ENCODE data around the gene RFX8.
"Not testable (repeated sequence)": the region's sequence is repeated elsewhere in the genome, so short reads cannot be mapped to it uniquely, and the experiment has no call there.

Gene RFX8

DNA sequence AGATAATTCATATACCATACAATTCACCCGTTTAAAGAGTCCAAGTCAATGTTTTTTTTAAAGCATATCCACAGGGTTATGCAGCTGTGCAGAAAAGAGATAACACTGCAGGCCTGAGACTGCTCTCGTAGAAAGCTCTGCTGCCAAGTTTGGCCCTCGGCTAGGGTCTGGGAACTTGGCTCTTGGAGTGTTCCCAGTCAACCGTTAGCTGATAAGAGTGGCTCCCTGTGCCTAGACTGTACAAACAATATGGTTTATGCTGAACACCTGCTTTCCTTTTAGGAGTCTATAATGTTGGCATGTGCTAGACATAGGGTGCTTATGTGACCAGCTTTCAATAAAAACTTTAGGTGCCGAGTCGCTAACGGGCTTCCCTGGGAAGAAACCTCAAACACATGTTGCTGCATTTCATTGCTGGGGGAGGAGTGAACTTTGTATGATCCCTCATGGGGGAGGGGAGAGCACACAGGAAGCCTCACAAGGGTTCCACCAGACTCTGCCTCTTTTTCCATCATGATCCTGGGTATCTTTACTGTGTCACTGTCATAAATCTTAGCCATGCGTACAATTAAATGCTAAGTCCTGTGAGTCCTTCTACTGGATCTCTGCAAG lies 34.7 kb downstream of the RFX8 start:
- no peak for DNase-seq (ENCODE audit: low spot score)

DNA sequence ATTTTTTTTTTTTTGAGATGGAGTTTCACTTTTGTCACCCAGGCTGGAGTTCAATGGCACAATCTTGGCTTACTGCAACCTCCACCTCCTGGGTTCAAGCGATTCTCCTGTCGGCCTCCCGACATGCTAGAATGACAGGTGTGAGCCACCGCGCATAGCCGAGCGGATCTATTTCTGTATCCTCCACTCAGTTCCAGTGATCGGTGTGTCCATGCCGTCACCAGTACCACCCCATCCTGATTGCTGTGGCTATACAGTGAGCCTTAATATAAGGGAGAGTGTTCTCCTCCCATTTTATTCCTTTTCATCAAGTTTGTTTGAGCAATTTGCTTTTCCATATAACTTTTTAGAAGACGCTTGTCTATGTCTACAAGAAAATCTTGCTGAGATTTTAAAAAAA lies 35.2 kb downstream of the RFX8 start:
- DNase-seq (ENCODE audit: low spot score), result no peak

DNA sequence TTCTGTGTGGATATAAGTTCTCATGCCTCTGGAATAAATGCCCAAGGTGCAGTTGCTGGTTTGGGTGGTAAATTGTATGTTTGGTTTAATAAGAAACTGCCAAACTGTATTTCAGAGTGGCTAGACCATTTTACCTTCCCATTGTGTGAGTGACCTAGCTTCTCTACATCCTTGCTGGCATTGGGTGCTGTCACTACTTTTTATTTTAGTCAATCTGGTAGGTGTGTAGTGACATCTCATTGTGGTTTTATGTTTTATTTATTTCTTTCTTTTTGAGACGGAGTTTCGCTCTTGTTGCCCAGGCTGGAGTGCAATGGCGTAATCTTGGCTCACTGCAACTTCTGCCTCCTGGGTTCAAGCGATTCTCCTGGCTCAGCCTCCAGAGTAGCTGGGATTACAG lies 36.4 kb downstream of the RFX8 start:
- DNase-seq (ENCODE audit: low spot score), result not testable (repeated sequence)

DNA sequence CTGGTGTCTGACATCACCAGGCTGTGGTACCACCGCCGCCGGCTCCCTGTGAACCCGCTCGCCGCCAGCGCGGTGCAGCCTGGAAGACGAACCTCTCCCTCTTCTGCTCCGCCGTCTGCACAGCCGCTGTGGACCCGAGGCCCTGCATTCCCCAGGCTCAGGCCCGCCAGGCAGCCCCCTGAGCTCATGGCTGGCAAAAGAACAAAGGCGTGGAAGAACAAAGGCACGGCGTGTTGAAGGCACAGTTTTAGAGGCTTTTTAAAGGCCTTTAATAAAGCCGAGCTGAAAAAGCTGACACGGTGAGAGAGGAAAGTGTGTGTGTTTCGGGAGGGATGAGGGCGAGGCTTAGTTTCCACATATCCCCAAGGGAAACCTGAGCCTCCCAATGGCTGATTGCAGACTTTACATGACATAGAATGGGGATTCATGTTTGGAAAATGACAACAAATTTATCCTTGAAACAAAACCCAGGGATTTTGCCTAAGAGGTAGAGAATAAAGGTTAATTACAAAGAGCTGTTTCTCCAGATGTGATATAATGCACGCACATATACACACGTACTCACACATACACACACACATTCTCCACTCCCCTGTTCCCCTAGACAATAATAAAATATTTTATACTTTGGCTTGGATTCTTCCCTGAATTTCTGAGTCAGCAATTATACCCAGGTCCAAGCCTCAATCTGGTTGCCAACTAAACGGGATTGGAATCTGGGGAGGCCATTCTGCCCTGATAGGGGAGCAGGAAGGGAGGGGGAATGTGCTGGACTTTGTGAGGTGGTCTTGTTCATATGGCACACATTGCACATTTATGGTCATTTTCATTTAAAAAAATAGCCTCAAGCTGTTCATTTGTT lies 39.7 kb downstream of the RFX8 start:
- no peak for DNase-seq (ENCODE audit: low spot score)

DNA sequence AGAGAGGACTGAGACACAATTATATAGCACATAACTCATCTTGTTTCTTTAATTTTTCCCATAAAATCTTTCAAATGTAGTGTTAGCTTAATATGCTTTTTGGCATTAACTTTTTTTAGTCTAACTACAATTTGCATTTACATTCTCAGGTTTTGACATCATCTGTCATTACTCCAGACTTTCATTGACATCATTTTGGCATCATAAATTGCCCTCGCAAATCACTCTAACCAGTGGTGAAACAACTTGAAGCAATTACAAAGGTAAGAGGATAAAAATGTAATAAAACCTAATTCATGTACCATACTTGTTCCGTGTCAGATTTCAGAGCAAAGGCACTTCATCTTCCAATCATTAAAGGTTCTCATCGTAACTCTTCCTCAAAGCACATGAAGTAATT lies 41.4 kb downstream of the RFX8 start:
- no peak for DNase-seq (ENCODE audit: low spot score)

DNA sequence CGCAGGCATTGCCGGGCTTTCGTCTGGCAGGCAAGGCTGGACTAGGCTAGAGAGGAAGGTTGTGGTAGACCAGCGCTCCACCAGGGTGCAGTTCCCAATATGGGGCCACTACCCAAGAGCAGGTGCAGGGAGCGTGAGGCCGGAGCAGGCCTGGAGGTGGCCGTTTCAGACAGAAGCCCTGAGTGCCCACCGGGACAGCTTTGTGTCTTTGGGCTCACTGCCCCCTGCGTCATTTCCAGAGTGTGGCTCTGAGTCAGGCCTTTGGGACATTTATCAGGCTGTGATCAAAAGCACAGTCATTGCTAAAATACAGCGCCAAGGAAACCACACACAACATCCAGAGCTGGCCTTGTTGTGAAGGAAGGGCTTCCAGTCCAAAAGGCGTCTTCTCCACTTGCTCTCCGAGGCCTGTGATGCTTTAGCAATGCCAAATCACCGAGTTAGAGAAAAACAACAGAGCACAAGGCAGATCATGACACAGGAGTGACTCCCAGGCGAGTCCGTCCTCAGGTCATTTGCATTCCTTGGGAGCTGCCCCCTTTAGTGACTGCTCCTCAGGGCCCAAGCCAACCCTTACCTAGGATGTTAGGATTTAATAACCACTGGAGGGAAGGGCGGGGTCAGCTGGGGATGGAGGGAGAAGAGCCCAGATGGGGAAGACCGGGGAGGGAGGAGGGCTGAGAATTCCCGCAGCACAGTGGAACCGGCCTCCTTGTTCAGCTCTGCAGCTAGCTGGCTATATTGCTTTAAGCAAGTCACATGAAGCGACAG lies 42.3 kb downstream of the RFX8 start:
- DNase-seq (ENCODE audit: low spot score), result no peak

DNA sequence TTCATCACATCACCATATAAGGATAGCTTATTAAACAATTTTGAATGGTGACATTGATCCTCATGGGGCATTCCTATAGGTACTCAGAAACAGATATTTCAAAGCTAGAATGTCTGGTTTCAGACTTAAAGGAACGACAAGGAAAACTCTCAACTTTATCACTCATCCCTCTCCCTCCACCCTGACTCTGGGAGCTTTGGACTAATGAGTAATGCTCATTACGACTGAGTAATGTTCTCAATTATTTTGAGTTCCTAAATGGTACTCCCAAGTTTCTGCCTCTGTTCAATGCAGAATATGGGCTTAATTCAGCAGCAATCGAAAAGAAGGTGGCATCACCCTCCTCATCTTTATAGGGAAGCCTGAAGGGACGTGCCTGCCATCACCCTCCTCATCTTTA lies 43.4 kb downstream of the RFX8 start:
- DNase-seq (ENCODE audit: low spot score), result no peak

DNA sequence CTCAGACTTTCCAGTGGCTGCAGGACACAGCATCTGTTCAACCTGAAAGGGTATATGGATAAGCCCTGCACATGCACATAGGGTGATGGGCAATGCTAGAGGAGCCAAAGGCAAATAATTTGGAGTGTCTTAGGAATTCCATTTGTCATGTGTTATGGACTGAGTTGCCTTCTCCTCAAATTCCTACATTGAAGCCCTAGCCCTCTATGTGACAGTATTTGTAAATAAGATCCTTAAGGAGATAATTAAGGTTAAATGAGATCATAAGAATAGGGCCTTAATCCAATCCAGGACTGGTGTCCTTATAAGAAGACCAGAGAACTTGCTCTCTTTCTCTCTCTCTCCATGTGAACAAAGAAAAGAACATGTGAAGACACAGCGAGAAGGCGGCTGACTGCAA lies 44.8 kb downstream of the RFX8 start:
- DNase-seq (ENCODE audit: low spot score), result no peak

DNA sequence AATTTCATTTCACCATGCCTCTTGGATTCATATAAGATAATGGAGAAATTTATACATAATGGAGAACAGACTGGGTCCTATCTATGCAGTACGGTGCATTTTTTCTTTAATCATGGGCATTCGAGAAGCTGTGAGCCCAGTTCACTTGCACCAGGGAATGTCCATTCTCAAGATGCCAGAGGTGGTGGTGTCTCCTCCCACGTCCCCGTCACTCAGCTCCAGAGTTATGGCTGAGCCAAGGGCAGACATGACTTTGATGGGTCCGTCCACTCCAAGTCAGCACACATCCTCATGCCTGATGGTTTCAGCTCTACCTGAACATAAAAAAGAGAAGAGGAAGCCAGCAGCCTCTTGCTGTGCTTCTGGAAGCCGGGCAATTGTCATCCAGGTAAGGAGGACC lies 45.5 kb downstream of the RFX8 start:
- no peak for DNase-seq (ENCODE audit: low spot score)

DNA sequence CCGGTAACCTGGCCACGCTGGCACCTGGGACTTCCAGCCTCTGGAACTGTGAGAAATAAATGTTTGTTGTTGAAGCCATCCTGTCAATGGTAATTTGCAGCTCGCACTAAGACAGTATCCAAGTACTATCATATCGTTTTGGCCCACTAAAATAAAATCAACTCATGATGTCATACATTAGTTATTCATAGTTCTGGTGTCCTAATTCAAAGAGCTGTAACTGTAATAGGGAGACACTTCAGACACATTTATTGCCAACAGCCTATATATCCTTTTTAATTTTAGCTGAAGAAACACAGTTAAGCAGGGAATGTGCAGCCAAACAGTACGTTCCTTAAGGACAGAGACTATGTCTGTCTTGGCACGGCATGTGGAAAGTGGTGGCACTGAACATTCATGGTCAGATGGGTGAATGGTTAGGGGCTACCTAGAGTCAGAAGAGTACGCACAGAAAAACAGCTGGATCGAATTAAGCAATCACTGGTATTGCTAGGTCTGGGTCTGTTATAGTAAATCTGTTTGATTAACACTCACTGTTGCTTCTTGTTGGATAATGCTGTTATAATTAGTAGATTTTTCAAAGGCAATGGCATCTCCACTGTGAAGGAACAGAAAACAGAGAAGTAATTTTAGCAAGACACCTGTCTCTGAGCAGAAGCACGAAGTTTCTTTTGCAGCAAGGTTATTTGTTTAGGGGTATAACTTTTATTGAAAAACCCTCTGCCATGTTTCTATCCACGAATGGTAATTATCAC lies 46.3 kb downstream of the RFX8 start:
- DNase-seq (ENCODE audit: low spot score), result no peak

DNA sequence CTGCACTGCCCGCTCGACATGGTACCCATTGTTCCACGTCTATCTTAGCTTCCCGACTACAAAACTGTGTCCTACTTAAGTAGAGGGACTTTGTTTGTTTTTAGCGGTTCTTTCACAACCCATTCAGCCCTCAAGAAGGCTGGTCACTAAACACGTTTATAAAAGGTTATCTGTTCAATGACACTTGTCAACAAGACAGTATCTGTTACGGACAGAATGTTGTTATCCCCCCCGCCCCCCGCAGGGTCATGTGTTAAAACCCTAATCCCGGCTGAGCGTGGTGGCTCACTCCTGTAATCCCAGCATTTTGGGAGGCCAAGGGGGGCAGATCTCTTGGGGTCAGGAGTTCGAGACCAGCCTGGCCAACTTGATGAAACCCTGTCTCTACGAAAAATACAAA lies 47.2 kb downstream of the RFX8 start:
- no peak for DNase-seq (ENCODE audit: low spot score)

DNA sequence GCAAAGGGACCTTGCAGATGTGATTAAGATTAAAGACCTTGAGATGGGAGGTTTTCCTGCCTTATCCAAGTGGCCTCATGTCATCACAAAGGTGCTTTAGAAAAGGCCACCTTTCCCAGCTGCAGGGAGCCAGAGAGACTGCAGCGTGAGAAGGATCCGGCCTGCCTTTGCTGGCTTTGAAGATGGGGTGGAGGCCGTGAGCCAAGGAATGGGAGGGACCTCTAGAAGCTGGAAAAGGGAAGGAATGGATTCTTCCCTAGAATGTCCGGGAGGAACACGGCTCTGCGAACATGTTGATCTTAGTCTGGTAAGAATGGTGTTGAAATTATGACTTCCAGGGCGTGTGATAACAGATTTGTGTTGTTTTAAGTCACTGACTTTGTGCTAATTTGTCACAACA lies 47.7 kb downstream of the RFX8 start:
- DNase-seq (ENCODE audit: low spot score), result no peak

DNA sequence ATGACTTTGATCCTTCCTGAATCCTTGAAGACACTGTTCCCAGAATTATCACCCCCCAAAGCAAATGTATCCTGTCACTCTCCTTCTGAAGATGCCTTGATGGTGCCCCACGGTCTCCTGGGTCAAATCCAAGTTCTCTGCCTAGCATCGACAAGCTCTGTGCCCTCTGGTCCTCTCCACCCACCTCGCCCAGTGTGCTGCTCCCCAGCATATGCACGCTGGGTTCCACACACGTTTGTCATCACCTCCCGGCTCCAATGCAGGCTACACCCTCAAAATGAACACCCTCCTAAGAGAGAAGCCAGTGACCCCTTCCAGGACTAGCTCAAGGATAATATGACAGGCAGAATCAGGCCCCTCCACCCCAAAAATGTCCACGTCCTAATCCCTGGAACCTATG lies 48.1 kb downstream of the RFX8 start:
- DNase-seq (ENCODE audit: low spot score), result no peak

DNA sequence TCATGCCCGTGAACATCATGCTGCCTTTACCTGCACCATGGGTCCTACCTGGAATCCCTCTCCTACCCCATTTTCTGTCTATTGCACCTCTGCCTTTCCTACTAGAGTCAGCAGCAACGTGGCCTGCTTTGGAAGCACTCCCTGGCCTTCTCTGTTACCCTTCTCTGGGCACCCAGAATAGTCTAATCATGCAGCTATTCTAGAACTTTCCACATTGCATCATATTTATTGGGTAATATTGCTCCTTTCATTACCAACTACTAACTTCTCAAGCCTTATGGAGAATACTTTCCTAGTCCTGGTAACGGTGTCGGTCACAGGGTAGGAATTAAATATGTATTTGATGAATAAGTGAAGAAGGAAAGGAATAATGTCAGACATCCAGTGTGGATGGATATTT lies 54.3 kb downstream of the RFX8 start:
- DNase-seq (ENCODE audit: low spot score), result no peak

DNA sequence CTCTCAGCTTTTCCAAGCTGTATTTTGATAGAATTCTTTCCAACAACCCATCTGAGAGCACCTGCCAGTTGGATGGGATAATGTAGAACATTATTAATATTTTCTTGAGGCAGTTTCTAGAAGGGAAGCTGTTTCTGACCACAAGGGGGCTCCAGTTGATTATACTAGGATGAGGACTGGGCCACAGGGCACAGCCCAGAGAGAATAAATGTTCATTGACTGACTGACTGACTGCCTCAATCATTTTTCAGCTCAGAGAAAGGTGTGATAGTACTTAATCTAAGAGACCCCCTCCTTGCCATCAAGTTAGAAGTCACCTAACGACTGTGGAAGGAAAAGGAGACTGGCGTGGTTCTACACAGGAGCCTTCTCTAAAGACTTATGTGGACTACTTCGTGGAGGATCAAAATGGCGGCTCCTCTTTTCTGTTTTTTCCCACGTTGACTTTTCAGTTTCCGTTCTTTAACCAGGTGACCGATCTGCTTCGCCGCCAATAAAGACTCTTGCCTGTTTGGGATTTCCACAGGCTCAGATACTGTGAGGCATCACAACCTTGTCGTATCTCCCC lies 55.7 kb downstream of the RFX8 start:
- DNase-seq (ENCODE audit: low spot score), result peak; percentile 57

DNA sequence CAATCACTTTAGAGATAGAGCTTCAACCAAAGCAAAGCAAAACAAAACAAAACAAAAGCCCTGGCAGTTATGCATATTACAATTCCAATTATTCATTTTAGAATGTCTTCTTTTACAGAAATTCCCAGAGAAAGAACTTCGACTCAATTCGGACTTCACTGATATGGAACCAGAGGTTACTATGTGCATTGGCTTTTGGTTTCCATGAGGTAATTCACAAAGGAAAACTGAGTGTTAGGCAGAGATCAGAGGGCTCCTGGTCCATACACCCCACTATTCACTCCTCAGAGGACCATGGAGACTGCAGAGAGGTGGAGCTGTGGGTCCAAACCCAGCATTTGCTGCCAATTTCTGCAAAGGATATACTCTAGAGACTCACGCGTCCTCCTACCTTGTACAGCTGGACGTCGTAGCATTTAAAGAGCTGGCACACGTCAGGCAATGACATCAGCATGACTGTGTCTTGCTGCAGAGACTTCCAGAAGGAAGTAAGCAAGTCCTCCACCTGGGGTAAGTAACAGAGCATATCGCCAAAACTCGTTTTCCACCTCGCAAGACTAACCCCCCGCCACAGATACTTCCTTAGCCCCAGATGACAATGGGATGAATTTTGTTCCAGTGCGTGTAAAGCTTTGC lies 56.3 kb downstream of the RFX8 start:
- DNase-seq (ENCODE audit: low spot score), result no peak

DNA sequence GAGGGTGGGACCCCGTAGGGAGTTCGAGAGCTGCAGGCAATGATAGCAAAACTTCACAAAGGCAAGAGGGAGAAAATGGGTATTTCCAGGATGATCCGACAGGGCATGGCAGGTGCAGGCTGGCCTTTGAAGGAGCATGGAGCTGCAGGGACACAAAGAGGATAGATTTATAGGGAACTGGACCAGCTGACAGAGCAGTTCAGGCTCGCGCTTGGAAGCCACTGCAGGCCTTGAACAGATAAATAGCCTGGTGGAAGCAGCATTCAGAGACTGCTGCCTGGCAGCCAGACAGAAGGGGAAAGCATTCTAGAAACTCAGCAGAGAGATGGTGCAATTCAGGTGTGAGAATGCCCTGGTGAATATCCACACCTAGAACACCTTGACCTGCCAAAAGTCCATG lies 58.3 kb downstream of the RFX8 start:
- DNase-seq (ENCODE audit: low spot score), result no peak

DNA sequence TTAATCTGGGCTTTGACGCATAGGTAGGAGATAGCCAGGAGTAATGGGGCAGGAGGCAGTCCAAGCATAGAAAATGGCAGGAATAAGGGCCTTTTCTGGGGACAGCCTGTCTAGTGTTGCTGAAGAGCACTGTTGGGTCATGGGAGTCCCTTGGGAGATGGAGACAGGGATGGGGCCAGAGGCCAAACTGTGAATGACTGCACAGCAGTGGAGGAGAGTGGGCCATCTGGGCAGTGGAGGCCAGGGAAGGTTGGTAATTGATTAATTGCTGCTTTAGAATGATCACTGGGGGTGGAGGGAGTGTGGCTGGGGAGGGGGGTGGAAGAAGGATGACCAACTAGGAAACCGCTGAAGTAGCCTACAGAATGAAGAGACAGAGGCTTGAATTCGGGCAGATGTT lies 59.0 kb downstream of the RFX8 start:
- no peak for DNase-seq (ENCODE audit: low spot score)

DNA sequence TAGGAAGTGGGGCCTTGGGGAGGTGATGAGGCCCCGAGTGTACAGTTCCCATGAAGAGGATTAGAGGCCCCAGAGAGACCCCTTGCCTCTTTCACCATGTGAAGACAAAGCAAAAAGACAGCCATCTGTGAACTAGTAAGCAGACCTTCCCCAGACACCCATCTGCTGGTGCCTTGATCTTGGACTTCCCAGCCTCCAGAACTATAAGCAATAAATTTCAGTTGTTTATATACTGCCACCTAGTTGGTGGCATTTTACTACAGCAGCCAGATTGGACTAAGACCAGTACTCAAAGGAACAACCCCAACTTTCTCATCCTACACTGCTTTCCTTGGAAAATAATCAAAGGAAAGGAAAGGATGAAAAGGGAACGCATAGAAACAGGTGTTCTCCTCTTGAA lies 59.7 kb downstream of the RFX8 start:
- no peak for DNase-seq (ENCODE audit: low spot score)

DNA sequence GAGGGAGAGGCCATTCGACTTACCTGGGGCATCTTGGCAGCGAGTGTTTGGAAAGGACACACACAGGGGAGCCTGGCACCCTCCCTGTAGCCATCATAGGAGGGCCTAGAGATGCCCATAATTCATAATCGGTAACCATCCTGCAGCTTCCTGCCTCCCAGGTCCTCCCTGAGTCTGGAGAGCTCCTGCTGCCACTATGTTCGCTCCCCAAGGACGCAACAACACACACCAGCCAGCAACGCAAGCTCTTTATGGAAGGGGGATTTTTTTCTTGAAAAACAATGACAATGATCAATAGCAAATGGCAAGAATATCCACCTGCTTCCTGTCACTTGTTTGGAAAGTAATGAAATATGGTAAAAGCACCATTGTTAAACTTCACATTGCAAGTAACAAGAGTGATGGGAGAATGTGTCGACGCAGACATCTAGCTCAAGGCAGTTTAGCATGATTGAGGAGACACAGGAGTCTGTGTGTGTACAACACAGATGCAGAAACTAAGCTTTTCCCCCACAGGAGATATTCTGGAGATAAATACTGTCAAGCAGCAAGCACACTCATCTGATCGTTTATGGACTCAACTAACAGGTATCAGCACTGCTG lies 62.7 kb downstream of the RFX8 start:
- no peak for DNase-seq (ENCODE audit: low spot score)

DNA sequence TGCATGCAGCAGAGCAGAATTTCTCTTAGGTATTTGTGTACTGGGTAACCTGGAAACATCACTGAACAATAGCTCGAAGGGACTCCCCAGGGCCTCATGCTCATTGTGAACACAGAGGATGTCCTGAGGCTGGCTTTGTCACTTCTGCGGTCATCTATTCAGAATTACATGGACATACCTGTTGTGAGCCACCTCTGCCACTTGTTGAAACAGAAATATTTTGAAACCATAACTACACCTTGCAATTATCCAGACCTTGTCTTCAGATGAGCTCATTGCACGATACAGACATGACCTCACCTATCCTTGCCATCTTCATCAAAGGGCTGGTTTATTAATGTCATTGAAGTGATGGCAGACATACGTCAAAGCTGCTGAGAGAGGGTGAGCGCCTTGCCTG lies 64.2 kb downstream of the RFX8 start:
- no peak for DNase-seq (ENCODE audit: low spot score)
